ENCODE measurements around the gene HINFP.

DNA sequence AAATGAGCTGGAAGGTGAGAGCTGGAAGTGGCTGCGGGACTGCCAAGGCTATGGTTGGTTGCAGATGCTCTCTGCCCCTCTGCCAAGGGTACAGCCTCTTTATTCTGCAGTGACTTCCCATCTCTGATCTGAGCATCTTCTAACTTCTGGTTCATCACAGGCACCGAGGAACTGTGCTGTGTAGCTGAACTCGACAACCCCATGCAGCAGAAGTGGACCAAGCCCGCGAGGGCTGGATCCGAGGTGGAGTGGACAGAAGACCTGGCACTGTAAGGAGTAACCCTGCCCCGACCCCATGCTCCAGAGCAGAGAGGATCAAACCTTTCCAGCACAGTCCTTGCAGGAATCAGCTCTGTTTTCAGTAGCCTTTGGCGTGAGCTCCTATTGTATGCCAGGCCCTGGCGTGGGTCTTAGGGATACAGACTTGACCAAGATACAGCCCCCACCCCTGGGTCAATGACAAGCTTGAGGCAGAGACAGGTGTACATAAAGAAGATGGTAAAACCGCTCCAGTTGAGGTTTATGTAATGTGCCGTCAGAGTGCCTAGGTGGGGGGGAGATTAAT is 9.9 kb upstream of the HINFP start:
- TF ChIP-seq, protein P1, sequence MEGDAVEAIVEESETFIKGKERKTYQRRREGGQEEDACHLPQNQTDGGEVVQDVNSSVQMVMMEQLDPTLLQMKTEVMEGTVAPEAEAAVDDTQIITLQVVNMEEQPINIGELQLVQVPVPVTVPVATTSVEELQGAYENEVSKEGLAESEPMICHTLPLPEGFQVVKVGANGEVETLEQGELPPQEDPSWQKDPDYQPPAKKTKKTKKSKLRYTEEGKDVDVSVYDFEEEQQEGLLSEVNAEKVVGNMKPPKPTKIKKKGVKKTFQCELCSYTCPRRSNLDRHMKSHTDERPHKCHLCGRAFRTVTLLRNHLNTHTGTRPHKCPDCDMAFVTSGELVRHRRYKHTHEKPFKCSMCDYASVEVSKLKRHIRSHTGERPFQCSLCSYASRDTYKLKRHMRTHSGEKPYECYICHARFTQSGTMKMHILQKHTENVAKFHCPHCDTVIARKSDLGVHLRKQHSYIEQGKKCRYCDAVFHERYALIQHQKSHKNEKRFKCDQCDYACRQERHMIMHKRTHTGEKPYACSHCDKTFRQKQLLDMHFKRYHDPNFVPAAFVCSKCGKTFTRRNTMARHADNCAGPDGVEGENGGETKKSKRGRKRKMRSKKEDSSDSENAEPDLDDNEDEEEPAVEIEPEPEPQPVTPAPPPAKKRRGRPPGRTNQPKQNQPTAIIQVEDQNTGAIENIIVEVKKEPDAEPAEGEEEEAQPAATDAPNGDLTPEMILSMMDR (IDR thresholded peaks at IDR 0.05), result no peak
- no peak for TF ChIP-seq POLR2A (IDR thresholded peaks at IDR 0.05)

Measured in tibial nerve (tissue), 3 donors.